HFF-Myc (cell line): ENCODE data around the gene CCNL1.

Experiments
- DNase-seq: peaks from one replicate; pipeline ENCODE4 v3.0.0-alpha.2; 2011; ENCODE audit warnings: low read depth; ENCODE audit errors: extremely low read depth
- H3K4me3 ChIP-seq: replicated peaks from 2 replicates; pipeline ENCODE4 v1.5.1; 2011; ENCODE audit warnings: low read depth, mild to moderate bottlenecking, control low read depth, low read length
- CTCF ChIP-seq: IDR thresholded peaks from 2 replicates; pipeline ENCODE4 v1.5.1; 2012; ENCODE audit warnings: mild to moderate bottlenecking, low read depth, low read length, control low read depth; ENCODE audit errors: missing control alignments

The CCNL1 gene

DNA sequence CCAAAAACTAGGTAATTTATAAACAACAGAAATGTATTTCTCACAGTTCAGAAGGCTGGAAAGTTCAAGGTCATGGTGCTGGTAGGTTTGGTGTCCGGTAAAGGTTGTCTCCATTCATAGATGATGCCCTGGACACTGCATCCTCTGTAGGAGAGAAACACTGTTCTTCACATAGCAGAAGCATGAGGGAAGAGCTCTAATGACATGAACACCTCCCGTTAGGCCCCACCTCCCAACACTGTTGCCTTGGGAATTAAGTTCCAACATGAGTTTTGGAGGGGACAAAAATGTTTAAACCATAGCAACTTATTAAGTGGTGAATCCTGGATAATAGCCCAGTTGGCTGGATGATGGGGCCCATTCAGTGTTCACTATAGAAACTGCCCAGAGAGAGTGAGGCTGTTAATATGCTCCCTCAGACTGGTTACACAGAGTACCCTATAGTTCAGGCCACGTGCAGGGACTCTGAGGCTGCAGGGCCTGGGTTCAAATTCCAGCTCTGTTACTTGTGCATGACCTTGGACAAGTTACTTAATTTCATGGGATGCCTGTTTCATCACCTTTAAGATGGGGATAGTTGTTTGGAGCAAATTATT lies 37.0 kb downstream of the CCNL1 start:
- TF ChIP-seq CTCF = no peak
- no peak for DNase-seq
- no peak overlapping the region for H3K4me3 ChIP-seq

GRCh38 chr3:157122116-157122515 lies 37.8 kb downstream of the CCNL1 start:
- DNase-seq = peak; percentile 79
- TF ChIP-seq CTCF = no peak
- no peak overlapping the region for H3K4me3 ChIP-seq

DNA sequence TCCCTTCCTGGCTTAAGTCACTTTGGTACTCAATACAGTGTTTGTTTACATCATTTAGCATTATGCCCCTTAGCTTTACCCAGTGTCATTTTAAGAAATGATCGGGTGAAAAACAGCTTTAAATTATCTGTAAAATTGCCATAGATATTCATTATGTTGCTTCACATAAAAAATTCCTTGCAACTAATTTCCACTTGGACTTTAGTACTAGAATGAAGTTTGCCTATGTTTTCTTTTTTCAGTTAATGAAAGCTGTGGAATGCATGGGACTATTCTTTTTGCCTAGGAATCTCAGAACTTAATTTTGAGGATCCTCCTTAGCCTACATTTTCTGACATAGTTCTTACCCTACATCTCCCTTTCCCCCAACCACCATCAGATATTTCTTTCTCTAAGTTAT lies 38.4 kb downstream of the CCNL1 start:
- H3K4me3 ChIP-seq = no peak overlapping the region
- DNase-seq = no peak
- TF ChIP-seq CTCF = no peak

- no peak for DNase-seq
- no peak for TF ChIP-seq CTCF
- no peak overlapping the region for H3K4me3 ChIP-seq
These were observed 39.7 kb downstream of the CCNL1 start for GRCh38 chr3:157120071-157120892.

DNA sequence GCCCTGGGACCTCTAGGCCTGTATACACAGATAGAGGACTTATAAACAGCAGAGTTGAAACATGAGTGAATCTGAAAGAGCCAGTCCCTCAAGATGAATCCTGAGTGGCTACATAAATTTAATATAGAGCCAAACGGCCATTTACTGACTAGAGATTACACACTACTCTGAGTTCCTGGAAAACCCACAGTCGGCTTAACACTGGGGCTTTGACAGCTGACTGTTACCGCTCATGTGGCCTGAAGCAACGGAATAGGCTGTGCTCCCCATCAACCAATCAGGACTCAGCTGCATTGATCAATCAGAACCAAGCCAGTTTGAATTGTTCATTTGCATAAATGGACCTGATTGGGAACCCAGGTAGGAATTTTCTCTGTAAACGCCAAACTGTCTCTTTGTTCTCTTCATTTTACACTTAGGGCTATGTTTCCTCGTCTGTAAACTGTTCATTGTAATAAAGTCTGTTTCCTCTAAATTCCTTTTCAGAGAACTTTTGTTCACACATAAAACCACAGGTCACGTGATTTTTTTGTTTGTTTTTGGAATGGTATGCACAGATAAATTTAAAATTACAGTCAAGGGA lies 40.5 kb downstream of the CCNL1 start:
- no peak for TF ChIP-seq CTCF
- H3K4me3 ChIP-seq = no peak overlapping the region
- DNase-seq = no peak

DNA sequence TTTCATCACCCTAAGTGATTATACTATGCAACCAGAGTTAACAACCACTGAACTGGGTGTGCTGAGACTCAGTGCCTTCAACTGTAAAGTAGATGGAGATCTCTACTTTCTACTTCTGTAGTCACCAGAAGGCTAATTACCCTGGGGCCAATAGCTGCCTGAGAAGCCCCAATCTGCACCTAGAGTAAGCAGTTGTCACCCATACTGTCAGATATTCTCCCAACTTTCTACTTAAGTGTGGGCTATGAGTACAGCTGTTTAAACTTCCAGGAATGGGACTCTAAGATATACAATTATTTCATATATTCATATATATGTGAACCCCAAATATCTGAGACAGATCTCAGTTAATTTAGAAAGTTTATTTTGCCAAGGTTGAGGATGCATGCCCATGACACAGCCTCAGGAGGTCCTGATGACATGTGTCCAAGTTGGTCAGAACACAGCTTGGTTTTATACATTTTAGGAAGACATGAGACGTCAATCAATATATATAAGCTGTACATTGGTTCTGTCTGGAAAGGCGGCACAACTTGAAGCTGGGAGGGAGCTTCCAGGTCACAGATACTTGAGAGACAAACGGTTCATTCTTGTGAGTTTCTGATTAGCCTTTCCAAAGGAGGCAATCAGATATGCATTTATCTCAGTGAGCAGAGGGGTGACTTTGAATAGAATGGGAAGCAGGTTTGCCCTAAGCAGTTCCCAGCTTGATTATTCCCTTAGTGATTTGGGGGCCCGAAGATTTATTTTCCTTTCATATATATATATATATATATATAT lies 41.9 kb downstream of the CCNL1 start:
- no peak overlapping the region for H3K4me3 ChIP-seq
- TF ChIP-seq CTCF = no peak
- no peak for DNase-seq
